MM.1S (cell line): ENCODE results near the gene SLC4A4.

ENCODE experiments used
- EZH2 ChIP-seq: fragments of 300-600 bp; sonication (generic); optimal IDR thresholded peaks from 2 replicates; pipeline ENCODE3; 2017; ENCODE audit warnings: low read depth, mild to moderate bottlenecking, antibody characterized with exemption, low read length, mixed read lengths
- EZH2phosphoT487 ChIP-seq: fragments of 300-600 bp; sonication (generic); IDR thresholded peaks from 2 replicates; pipeline ENCODE4 v1.6.1; 2018; ENCODE audit warnings: antibody characterized with exemption, low read length
- TF ChIP-seq, protein P1 (sequence below): fragments of 300-600 bp; sonication (generic); IDR thresholded peaks from 2 replicates; pipeline ENCODE4 v1.5.1; 2016; ENCODE audit warnings: antibody characterized with exemption, low read length, mixed read lengths

DNA sequence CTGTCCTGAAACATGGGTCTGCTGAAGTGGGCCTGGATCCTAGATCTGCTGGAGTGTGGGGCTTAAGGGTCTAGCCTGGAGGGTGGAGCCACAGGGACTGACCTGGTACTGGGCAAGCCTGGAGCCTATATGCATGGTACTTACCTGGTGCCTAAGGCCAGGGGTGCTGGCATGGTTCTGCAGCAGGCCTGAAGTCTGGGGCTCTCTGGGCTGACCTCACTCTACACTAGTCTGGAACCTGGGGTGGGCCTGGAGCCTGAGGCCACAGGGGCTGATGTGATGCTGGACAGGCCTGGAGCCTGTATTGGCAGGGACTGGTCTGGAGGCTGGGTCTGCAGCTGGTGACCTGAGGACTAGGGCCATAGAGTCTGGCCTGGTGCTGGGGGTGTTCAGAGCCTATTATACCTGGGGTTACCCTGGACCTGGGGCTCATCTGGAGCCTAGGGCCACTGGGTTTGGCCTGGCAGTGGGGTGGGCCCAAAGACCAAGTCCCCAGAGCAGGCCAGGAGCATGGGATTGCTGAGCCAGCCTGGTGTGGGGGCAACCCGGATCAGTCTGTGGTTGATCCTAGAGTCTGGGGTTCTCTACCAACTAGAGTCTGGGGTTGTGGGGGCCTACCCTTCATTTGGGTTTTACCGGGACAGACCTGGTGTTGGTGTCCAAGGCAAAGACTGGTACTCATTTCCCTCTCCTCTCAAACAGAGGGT lies 179.6 kb downstream of the SLC4A4 start:
- TF ChIP-seq, protein P1, sequence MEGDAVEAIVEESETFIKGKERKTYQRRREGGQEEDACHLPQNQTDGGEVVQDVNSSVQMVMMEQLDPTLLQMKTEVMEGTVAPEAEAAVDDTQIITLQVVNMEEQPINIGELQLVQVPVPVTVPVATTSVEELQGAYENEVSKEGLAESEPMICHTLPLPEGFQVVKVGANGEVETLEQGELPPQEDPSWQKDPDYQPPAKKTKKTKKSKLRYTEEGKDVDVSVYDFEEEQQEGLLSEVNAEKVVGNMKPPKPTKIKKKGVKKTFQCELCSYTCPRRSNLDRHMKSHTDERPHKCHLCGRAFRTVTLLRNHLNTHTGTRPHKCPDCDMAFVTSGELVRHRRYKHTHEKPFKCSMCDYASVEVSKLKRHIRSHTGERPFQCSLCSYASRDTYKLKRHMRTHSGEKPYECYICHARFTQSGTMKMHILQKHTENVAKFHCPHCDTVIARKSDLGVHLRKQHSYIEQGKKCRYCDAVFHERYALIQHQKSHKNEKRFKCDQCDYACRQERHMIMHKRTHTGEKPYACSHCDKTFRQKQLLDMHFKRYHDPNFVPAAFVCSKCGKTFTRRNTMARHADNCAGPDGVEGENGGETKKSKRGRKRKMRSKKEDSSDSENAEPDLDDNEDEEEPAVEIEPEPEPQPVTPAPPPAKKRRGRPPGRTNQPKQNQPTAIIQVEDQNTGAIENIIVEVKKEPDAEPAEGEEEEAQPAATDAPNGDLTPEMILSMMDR, result no peak
- TF ChIP-seq EZH2, result no peak
- no peak for TF ChIP-seq EZH2phosphoT487
